Fibroblast of peridontal ligament (primary cell): ENCODE measurements around the gene MAP2K5.

Source experiments
- DNase-seq: peaks from one replicate; pipeline ENCODE4 v3.0.0-alpha.2; 2010; ENCODE audit errors: extremely low read depth

MAP2K5 gene

GRCh38 chr15:67806536-67806935, 264.0 kb downstream of the MAP2K5 start:
- DNase-seq = no peak

DNA sequence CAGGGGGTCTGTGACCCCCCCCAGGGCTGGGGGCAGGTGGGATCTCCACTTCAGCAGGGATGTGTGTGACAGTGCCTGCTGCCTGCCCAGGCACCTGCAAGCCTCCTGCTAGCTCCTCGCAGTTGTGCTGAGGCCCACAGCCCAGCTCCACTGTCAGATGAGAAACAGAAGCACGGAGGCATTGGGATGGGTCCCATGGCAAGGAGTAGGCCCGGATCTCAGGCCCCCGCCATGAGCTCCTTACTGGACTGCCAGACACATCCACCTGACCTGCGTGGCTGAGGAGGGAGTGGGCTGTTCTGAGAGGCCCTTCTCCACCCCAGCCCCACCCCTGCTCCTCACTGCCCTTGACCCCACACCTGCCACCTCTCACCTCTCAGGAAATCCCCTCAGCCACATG, 264.6 kb downstream of the MAP2K5 start:
- no peak for DNase-seq

- DNase-seq = no peak
These were observed 265.3 kb downstream of the MAP2K5 start for GRCh38 chr15:67807836-67808235.

DNA sequence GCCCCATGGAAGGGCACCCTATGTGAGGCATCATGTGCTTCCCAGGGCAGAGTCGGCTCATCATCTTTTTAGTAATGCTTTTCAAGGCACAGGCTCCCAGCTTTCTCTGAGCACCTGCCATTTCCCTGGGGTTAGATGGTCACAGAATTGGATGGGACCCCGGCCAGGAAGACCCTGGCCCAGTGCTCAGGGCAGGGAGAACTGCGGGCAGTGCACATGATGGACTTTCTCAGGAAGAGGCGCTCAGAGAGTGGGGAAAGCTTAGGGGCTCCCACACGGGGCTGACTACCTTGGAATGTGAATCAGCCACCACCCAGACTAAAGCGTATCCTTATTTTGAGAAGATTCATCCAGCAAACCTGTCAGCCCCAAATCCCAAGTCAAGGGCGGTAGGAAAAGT, 266.3 kb downstream of the MAP2K5 start:
- no peak for DNase-seq

DNA sequence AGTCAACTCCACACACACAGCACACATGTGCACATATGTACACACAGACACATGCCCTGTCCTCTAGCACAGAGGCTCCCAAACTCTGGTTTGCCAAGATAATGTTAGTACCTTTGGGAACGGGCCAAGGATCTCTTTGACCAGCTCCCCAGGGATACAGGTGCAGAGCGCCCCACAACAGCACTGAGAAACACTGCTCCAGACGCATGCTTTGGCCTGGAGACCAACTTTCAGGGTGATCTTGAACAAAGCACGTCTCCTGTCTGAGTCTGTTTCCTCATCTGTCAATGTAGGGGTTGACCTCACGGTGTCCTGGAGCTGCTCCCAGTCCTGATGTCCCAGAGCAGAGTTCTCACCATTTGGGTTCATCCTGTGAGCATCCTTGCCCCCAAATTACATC, 266.9 kb downstream of the MAP2K5 start:
- DNase-seq = no peak

- no peak for DNase-seq
These were observed 267.4 kb downstream of the MAP2K5 start for GRCh38 chr15:67809866-67810265.

- no peak for DNase-seq
These were observed 269.7 kb downstream of the MAP2K5 start for GRCh38 chr15:67812241-67812644.

GRCh38 chr15:67813104-67813634, 270.7 kb downstream of the MAP2K5 start:
- no peak for DNase-seq

GRCh38 chr15:67815036-67815592, 272.6 kb downstream of the MAP2K5 start:
- DNase-seq = no peak

DNA sequence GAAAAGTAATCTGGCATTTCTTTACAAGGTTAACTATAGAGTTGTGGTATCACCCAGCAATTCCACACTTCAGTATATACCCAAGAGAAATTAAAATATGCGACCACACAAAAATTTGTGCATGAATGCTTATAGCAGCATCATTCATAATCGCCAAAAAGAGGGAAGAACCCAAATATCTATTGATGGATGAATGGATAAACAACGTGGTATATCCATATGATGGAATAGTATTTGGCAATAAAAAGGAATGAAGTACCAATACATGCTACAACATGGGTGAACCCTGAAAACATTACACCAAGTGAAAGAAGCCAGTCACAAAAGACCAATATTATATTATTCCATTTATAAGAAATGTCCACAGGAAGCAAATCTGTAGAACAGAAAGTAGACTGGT, 274.2 kb downstream of the MAP2K5 start:
- DNase-seq = no peak

DNA sequence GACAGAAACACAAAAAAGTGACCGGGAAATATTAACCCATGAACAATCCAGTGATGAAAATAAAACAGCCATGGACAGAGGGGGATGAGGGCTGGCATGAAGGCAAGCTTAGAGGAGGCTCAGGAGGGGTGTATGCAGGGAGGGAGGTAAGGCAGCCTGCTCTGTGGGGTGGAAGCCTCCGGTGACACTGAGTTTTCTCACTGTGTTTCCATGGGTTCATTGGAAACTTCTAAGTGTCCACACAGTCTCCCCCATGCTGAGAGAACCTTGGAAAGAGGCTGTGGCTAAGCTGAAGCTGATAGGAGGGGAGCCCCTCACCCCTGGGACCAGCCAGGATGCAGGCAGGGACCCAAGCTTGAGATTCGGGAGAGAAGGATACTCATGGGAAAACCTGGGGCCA, 276.0 kb downstream of the MAP2K5 start:
- no peak for DNase-seq

DNA sequence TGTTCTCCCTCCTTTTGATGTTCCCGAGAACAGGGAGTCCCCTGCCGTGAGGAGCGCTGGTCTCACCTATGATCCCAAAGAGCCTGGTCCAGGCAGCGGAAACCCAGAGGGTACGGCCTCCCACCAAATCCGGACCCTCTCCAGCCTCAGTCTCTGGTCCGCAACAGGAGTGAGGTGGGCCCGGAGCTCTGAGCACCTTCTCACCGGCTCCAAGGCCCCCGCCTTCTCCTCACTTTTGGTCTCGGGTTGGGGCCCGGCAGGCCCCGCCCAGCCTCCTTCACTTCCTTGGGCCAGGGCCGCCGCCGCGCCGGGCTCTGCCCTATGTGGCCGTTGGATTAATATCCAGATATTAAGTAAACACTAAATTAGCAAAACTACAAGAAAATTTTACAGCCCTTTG, 277.1 kb downstream of the MAP2K5 start:
- DNase-seq = no peak

DNA sequence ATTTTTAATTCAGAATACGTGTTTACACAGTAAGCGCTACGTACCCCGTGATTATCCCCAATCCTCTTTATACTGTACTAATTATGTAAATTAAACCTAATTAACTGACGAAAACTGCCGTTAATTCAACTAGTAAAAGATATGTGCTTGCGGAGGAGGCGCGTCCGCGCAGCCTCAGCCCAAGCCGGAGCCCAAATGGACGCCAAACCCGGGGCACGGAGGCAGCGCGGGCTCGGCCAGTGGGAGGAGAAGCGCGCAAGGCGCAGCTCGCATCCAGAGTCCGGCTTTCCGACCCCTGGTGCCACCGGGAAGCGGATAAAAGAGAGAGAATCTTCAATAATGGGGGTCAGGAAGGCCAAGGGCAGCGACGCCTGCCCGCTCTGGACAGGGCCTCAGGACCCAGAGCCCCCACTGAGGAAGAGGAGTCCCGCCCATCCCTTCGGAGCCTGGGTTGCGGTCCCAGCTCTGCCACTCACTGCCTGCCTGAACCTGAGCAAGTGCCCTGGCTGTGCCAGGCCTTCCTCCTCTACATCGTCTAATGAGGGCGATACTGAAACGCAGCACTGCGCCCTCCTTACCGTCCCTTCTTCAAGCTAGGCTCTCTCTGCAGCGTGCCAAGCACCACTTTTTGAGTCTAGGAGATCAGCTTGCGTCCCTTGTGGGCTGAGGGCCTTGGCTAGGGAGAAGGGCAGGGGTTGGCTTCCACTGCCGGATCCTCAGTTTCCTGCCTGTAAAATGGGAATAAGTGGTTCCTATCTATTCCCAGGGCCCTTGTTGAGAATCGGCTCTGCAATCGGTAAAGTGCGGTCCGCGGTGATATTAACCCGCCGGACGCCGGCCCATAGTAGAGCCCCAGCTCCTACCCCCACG, 277.9 kb downstream of the MAP2K5 start:
- no peak for DNase-seq

GRCh38 chr15:67820992-67821783, 278.7 kb downstream of the MAP2K5 start:
- no peak for DNase-seq

GRCh38 chr15:67821784-67822440, 279.4 kb downstream of the MAP2K5 start:
- no peak for DNase-seq

DNA sequence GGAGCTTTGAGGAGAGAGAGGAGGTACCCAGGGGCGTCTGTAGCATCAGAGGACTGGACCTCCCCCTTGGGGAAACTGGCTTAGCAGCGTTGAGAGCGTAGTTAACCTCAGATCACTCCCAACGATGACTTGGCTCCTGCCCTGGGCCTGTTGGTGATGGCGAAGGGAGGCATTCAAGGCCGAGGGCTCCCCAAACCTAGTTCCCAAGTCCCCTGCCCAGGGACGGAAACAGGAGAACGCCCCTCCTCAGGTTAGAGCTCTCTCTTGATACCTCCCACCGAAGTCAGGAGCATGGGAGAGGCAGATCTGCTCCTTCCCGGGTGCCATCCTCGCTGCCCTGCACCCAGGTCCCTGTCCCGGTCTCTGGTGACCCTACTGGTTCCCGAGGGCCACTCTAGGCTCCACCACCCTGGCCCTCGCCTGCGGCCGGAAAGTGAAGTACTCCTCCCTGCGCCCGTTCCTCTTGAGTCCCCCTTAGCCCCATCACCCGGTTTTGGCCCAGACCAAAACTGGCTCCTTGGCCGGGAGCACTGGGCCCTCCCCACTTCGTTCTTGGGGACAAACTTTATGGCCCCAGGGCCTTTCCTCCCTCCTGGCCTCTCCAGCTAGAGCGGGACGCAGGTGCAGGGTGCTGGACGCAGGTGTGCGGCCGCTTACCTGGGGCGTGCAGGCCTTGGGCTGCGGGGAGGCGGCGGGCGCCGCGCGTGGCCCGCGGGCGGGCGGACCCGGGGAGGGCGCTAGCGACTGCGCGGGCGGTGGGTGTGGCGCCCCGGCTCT, 280.2 kb downstream of the MAP2K5 start:
- no peak for DNase-seq

GRCh38 chr15:67823314-67824196, 281.1 kb downstream of the MAP2K5 start:
- DNase-seq = no peak

- no peak for DNase-seq
These were observed 281.9 kb downstream of the MAP2K5 start for GRCh38 chr15:67824197-67824968.
